Measurements from ENCODE around the gene SLC39A11.

Gene SLC39A11

DNA sequence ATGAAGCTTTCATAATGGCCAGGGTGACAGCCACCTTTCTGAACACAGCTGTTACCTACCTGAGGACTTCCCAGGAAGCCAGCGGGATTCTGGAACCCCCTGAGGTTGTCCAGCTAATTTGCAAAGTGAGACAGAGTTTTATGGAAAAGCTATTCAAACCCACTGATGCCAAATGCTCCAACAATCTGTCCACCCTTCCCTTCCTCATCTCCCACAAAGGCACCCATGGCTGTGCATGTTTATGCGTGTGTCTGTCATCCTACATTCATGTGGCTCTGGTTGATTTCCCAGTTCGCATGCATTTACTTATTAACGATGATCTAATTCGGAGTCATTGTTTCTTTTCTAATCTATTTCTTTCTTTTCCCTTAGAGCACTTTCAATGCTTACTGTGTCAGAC, 217.1 kb downstream of the SLC39A11 start:
- no peak overlapping the region for H3K4me3 ChIP-seq (replicated peaks; ENCODE audit: insufficient read depth, low read length)
- no peak for DNase-seq (ENCODE audit: low read depth in 1 of 2, low spot score in 1 of 2)
- TF ChIP-seq, protein P1, sequence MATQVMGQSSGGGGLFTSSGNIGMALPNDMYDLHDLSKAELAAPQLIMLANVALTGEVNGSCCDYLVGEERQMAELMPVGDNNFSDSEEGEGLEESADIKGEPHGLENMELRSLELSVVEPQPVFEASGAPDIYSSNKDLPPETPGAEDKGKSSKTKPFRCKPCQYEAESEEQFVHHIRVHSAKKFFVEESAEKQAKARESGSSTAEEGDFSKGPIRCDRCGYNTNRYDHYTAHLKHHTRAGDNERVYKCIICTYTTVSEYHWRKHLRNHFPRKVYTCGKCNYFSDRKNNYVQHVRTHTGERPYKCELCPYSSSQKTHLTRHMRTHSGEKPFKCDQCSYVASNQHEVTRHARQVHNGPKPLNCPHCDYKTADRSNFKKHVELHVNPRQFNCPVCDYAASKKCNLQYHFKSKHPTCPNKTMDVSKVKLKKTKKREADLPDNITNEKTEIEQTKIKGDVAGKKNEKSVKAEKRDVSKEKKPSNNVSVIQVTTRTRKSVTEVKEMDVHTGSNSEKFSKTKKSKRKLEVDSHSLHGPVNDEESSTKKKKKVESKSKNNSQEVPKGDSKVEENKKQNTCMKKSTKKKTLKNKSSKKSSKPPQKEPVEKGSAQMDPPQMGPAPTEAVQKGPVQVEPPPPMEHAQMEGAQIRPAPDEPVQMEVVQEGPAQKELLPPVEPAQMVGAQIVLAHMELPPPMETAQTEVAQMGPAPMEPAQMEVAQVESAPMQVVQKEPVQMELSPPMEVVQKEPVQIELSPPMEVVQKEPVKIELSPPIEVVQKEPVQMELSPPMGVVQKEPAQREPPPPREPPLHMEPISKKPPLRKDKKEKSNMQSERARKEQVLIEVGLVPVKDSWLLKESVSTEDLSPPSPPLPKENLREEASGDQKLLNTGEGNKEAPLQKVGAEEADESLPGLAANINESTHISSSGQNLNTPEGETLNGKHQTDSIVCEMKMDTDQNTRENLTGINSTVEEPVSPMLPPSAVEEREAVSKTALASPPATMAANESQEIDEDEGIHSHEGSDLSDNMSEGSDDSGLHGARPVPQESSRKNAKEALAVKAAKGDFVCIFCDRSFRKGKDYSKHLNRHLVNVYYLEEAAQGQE (IDR thresholded peaks at IDR 0.05; ENCODE audit: insufficient replicate concordance, low read depth): no peak
- TF ChIP-seq SPI1 (IDR thresholded peaks at IDR 0.05; ENCODE audit: borderline replicate concordance, low read depth) (no peak), POLR2AphosphoS5 (IDR thresholded peaks at IDR 0.05; ENCODE audit: low read depth) (no peak), GABPA (IDR thresholded peaks at IDR 0.05; ENCODE audit: low read depth) (no peak)
- TF ChIP-seq, protein P2, sequence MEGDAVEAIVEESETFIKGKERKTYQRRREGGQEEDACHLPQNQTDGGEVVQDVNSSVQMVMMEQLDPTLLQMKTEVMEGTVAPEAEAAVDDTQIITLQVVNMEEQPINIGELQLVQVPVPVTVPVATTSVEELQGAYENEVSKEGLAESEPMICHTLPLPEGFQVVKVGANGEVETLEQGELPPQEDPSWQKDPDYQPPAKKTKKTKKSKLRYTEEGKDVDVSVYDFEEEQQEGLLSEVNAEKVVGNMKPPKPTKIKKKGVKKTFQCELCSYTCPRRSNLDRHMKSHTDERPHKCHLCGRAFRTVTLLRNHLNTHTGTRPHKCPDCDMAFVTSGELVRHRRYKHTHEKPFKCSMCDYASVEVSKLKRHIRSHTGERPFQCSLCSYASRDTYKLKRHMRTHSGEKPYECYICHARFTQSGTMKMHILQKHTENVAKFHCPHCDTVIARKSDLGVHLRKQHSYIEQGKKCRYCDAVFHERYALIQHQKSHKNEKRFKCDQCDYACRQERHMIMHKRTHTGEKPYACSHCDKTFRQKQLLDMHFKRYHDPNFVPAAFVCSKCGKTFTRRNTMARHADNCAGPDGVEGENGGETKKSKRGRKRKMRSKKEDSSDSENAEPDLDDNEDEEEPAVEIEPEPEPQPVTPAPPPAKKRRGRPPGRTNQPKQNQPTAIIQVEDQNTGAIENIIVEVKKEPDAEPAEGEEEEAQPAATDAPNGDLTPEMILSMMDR (IDR thresholded peaks at IDR 0.05; ENCODE audit: insufficient read depth, low read length): no peak
- no peak overlapping the region for H3K27ac ChIP-seq (replicated peaks)
- H3K27me3 ChIP-seq (ENCODE audit: insufficient read depth, poor library complexity, severe bottlenecking): no peaks in the 10 kb centered on the region

DNA sequence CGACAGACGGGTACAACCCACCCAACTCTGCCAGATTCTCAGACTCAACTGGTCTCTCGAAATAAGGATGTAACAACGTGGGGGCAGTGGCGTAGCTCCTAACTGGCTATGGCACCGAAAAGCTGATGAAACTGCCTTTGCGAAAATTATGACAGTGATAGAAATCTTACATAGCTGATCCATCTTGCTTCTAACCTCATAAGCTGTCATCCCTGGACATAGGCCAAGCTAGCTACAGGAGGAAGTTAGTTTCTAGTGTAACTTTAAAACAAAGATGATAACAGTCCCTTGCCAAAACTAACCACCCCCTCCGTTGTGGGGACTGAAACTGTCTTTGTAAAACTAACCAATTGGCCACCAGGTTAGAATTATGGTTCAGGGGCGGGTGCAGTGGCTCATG, 220.1 kb downstream of the SLC39A11 start:
- Histone ChIP-seq H3K27ac (replicated peaks) (no peak overlapping the region), H3K27me3 (ENCODE audit: insufficient read depth, poor library complexity, severe bottlenecking) (no peaks in the 10 kb centered on the region), H3K4me3 (replicated peaks; ENCODE audit: insufficient read depth, low read length) (no peak overlapping the region)
- peak in 1 of 2 experiments; percentile 6 for DNase-seq (ENCODE audit: low read depth in 1 of 2, low spot score in 1 of 2)
- TF ChIP-seq POLR2AphosphoS5 (IDR thresholded peaks at IDR 0.05; ENCODE audit: low read depth): no peak
- no peak for TF ChIP-seq GABPA (IDR thresholded peaks at IDR 0.05; ENCODE audit: low read depth)
- TF ChIP-seq, protein P1 (IDR thresholded peaks at IDR 0.05; ENCODE audit: insufficient replicate concordance, low read depth): no peak
- TF ChIP-seq, protein P2 (IDR thresholded peaks at IDR 0.05; ENCODE audit: insufficient read depth, low read length): no peak
- no peak for TF ChIP-seq SPI1 (IDR thresholded peaks at IDR 0.05; ENCODE audit: borderline replicate concordance, low read depth)

DNA sequence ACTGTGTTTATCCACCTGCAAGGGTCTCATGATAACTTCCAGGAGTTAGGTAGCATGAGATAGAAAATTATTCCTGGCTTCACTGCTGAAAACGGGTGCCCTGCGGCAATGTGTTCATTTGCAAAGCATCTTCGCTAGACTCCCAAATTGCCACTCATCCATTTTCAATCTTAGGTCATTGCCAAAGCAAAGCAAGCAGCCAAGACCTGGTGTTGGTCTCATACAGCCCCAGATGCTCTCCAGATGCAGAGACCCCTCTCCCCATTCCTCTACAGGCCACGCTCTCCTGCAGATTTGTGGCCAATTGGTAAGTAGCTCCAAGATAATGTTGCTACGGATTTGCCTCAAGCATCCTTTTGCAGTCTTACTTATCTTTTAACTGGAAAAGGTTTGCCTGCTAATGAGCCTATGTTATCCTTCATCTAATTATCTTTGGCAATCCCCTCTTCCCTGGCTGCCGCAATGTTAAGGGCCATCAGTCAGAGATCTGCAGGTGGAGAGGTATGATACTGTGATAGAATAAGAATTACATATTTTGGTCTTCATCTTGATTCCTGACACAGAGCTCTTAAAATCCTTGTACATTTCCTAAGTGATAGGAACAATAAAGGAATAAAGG, 222.0 kb downstream of the SLC39A11 start:
- H3K27ac ChIP-seq (replicated peaks): no peak overlapping the region

More for the DNA sequence above, 222.0 kb downstream of the SLC39A11 start:
- TF ChIP-seq, protein P1 (IDR thresholded peaks at IDR 0.05; ENCODE audit: insufficient replicate concordance, low read depth): no peak
- TF ChIP-seq SPI1 (IDR thresholded peaks at IDR 0.05; ENCODE audit: borderline replicate concordance, low read depth) (no peak), GABPA (IDR thresholded peaks at IDR 0.05; ENCODE audit: low read depth) (no peak), POLR2AphosphoS5 (IDR thresholded peaks at IDR 0.05; ENCODE audit: low read depth) (no peak)
- TF ChIP-seq, protein P2 (IDR thresholded peaks at IDR 0.05; ENCODE audit: insufficient read depth, low read length): no peak
- H3K4me3 ChIP-seq (replicated peaks; ENCODE audit: insufficient read depth, low read length): no peak overlapping the region
- no peaks in the 10 kb centered on the region for H3K27me3 ChIP-seq (ENCODE audit: insufficient read depth, poor library complexity, severe bottlenecking)
- DNase-seq (ENCODE audit: low read depth in 1 of 2, low spot score in 1 of 2): no peak

Measured in HL-60 (cell line).